ENCODE measurements around the gene PIK3C2B. TPM values are rescaled to one million over a fixed set of nuclear protein-coding genes. Genes with fewer than 3 reads are reported as not detected.
A peak's percentile ranks its signal among the peaks of the same experiment; 100 is the strongest.

The PIK3C2B gene
- total and polyA plus RNA-seq, 2 donors (not counting 3 experiments of a cell fraction or from before 2014, with no cell fraction given) = 33.7 to 49.0 TPM

DNA sequence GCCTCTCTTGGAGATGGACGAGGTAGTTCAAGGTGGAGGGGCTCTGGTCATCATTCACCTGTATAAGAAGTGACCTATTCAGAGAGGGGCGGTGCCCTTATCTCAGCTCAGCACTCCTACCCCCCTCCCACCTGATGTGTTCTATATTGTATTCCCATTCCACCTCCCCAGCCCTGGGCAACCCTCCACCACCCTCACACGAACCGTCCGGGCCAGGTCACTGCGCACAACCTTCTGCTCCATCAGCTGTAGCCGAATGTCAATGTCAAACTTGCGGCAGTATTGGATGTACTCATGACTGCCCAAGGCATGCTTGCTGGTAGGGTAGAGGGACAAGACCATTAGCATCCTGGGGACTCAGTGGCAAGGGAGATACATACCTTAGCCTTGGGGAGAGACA is 34.3 kb downstream of the PIK3C2B start:
- FAIRE-seq (no peak), DNase-seq (ENCODE audit: low read depth, low spot score) (no peak)
- CTCF ChIA-PET = interaction anchor here (1.4 to 9.2 kb wide), 4 partner anchors 15 to 43 kb away, joined by 4 to 94 read pairs (median 10); partner anchors contain the start of gene PIK3C2B
- BruUV-seq (replicated peaks) = no TSS peak
- H2AFZ ChIP-seq (ENCODE audit: low read depth, low read length) = no peak overlapping the region
- H3K9me3 ChIP-seq (replicated peaks; ENCODE audit: control insufficient read depth, insufficient read depth, low read length) = no peaks in the 10 kb centered on the region
- no peak for TF ChIP-seq POLR2A (IDR thresholded peaks at IDR 0.05; ENCODE audit: low read depth, low read length)
- no peak for TF ChIP-seq EZH2 (IDR thresholded peaks at IDR 0.05; ENCODE audit: borderline replicate concordance, low read depth, low read length, severe bottlenecking)
- TF ChIP-seq GATA2 (IDR thresholded peaks at IDR 0.05; ENCODE audit: insufficient read depth, insufficient read length, low read depth, low read length) = no peak
- no peak for TF ChIP-seq FOS (IDR thresholded peaks at IDR 0.05; ENCODE audit: borderline replicate concordance, insufficient read depth, low read length)
- TF ChIP-seq, protein P1, sequence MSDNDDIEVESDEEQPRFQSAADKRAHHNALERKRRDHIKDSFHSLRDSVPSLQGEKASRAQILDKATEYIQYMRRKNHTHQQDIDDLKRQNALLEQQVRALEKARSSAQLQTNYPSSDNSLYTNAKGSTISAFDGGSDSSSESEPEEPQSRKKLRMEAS (IDR thresholded peaks at IDR 0.05; ENCODE audit: insufficient read depth, insufficient read length) = no peak
- TF ChIP-seq, protein P2, sequence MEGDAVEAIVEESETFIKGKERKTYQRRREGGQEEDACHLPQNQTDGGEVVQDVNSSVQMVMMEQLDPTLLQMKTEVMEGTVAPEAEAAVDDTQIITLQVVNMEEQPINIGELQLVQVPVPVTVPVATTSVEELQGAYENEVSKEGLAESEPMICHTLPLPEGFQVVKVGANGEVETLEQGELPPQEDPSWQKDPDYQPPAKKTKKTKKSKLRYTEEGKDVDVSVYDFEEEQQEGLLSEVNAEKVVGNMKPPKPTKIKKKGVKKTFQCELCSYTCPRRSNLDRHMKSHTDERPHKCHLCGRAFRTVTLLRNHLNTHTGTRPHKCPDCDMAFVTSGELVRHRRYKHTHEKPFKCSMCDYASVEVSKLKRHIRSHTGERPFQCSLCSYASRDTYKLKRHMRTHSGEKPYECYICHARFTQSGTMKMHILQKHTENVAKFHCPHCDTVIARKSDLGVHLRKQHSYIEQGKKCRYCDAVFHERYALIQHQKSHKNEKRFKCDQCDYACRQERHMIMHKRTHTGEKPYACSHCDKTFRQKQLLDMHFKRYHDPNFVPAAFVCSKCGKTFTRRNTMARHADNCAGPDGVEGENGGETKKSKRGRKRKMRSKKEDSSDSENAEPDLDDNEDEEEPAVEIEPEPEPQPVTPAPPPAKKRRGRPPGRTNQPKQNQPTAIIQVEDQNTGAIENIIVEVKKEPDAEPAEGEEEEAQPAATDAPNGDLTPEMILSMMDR (IDR thresholded peaks at IDR 0.05; ENCODE audit: extremely low read depth in 1 of 2, insufficient read depth in 1 of 2, low read depth in 1 of 2, low read length in 2 of 2) = no peak
- TF ChIP-seq MYC (IDR thresholded peaks at IDR 0.05; ENCODE audit: low read depth, low read length) = no peak
- no peak for TF ChIP-seq POLR2AphosphoS5 (IDR thresholded peaks at IDR 0.05; ENCODE audit: insufficient read depth, low read depth, low read length)
- TF ChIP-seq JUN (IDR thresholded peaks at IDR 0.05; ENCODE audit: borderline replicate concordance, insufficient read depth, insufficient read length, low read depth) = no peak
- H3K27ac ChIP-seq (ENCODE audit: insufficient read depth, low read depth, low read length) = peak overlapping the region; percentile 94
- H3K27me3 ChIP-seq (ENCODE audit: control insufficient read depth in 2 of 2, insufficient read depth in 2 of 2, low read length in 2 of 2) = no peaks in the 10 kb centered on the region
- H3K4me1 ChIP-seq (ENCODE audit: control insufficient read depth, extremely low read depth, insufficient read depth, low read length) = peaks cover 50% of the 10 kb centered on the region
- no peak overlapping the region for H3K4me3 ChIP-seq (replicated peaks in 1 of 3; ENCODE audit: insufficient read depth in 1 of 3, low read depth in 1 of 3, low read length in 3 of 3)
- H3K79me2 ChIP-seq (ENCODE audit: control insufficient read depth, insufficient read depth, low read length) = no peaks in the 10 kb centered on the region
- peaks cover 0 to 32% of the 10 kb centered on the region in 2 experiments for H3K36me3 ChIP-seq (ENCODE audit: control insufficient read depth in 2 of 2, extremely low read depth in 1 of 2, insufficient read depth in 2 of 2, low read length in 2 of 2)
- POLR2A ChIA-PET = no interaction called here
- H3K9me1 ChIP-seq (replicated peaks; ENCODE audit: control insufficient read depth, extremely low read depth, insufficient read depth, low read length) = no peaks in the 10 kb centered on the region
- no peaks in the 10 kb centered on the region for H4K20me1 ChIP-seq (replicated peaks; ENCODE audit: control insufficient read depth, extremely low read depth, insufficient read depth, low read length)
- intact Hi-C loops (cut with micrococcal nuclease) (no loop called here), dilution Hi-C loops (cut with MboI; ENCODE audit: extremely low pct_ligation_motif_present, low sequenced_read_pairs) (no loop called here)
- H3K4me2 ChIP-seq (ENCODE audit: insufficient read depth, low read length) = no peak overlapping the region
- H3K9ac ChIP-seq (replicated peaks; ENCODE audit: extremely low read depth, insufficient read depth, low read length) = no peak overlapping the region

Data from endothelial cell of umbilical vein (primary cell).